ENCODE measurements around the gene SRRM3.
"Not testable (repeated sequence)": the region's sequence is repeated elsewhere in the genome, so short reads cannot be mapped to it uniquely, and the experiment has no call there.

The SRRM3 gene

DNA sequence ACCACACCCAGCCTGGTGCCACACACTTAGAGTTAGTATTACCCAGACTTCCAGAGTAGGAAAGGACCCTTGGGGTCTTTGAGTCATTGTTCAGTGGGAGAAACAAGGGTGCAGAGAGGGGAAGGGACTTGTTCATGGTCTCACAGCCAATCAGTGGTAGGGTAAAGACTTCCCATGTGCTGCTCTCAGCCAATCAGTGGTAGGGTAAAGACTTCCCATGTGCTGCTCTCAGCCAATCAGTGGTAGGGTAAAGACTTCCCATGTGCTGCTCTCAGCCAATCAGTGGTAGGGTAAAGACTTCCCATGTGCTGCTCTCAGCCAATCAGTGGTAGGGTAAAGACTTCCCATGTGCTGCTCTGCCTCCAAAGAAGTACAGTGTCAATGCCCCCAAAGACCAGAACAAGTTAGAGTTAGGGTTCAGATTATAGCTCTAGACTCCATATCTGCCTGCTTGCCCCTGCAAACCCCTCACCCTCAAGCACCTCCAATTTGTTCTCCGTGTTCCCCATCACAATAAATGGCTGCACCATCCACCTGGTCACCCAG, 25.3 kb downstream of the SRRM3 start:
- in situ Hi-C loops (cut with MboI; ENCODE audit: low sequenced_read_pairs), result not testable (repeated sequence)

DNA sequence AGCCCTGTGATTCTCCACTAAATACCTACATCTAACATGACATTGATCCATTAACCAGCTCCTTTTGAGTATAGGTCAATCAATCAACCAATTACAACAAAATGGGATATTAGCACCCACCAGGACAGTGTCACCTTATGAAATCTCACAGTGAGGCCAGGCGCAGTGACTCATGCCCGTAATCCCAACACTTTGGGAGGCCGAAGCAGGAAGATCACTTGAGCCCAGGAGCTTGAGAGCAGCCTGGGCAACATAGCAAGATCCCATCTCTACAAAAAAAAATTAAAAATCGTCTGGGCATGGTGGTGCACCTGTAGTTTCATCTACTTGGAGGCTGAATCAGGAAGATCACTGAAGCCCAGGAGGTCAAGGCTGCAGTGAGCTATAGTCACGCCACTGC, 28.5 kb downstream of the SRRM3 start:
- in situ Hi-C loops (cut with MboI; ENCODE audit: low sequenced_read_pairs), result no loop called here

DNA sequence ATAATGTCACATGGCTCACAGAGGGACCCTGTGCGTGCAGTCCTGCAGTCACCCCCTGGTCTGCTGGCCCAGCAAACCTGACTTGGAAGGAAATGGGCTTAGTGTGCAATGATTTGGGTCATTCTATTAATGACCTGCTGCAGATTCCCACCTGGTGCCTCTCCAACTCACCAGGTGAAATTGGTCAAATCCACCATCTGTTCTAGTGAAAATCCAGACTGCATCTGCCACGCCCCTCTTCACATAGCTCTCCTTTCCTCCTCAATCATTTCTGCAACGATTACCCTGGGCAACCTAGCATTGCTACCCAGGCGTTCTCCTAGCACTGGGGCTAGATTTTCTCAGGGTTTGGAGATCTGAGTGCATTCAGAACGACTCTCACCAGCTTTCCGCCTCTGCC, 29.4 kb downstream of the SRRM3 start:
- in situ Hi-C loops (cut with MboI; ENCODE audit: low sequenced_read_pairs), result no loop called here

DNA sequence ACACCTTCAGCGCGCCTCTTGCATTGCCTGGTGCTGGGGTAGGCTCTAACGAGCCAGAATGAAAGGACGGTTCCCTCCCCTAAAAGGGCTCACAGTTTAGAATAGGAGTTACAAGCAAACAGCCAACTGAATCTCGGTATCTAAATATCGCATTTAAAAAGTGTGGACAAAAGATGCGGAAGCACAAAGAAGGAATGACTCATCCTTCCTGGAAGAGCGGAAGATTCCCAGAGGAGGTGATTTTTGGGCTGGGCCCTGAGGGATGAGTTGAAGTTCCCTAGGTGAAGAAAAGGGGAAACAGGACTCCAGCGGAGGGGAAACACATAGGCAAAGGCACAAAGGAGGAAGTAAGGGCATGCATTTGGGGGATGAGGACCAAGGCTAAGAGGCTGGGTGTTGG, 29.9 kb downstream of the SRRM3 start:
- in situ Hi-C loops (cut with MboI; ENCODE audit: low sequenced_read_pairs), result no loop called here

DNA sequence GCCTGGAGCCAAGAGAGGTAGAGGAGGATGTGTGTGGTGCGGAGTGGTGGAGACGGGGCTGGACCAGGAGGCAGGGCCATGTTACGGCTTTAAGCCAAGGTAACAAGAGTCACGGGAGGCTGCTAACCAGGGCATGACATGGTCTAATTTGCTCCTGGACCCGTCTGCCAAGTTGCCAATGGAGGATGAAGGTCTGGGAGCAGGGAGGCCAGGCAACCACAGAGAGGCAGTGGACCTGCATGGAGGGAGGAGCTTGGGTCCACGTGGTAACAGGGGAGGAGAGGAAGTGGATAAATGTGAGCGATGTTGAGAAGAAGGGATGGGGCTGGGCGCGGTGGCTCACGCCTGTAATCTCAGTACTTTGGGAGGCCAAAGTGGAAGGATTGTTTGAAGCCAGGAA, 31.0 kb downstream of the SRRM3 start:
- in situ Hi-C loops (cut with MboI; ENCODE audit: low sequenced_read_pairs), result no loop called here

DNA sequence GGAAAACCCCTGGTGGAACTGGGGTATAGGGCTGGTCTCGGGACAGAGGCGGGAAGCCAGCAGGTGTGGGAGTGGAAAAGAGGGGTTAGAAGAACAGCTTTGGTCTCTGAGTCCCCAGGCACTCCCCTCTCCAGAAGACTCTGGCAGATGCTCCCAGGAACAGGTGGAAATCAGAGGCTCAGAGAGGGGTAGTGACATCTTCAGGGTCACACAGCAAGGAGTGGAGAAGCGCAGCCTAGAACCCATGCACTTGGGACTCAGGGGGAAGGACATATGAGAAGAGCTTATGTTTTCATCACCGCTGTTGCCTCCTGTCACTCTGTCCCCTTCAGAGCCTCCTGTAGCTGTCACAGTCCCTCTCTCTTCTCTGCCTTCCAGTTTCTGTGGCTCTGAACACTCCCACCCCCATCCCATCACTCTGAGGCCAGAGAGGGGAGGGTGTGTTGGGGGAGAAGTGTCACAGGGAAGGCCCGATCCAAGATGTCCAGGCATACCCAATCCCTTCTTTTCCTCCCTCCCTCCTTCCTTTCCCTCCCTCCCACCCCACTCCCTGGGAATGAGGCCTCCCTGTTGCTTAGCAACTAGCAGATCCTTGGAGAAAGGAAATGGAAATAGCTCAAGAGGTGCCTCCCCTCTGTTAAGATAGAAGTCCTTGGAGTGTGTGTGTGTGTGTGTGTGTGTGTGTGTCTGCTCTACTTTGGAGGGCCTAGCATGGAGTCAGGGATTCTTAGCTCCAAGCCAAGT, 32.0 kb downstream of the SRRM3 start:
- in situ Hi-C loops (cut with MboI; ENCODE audit: low sequenced_read_pairs), result no loop called here

DNA sequence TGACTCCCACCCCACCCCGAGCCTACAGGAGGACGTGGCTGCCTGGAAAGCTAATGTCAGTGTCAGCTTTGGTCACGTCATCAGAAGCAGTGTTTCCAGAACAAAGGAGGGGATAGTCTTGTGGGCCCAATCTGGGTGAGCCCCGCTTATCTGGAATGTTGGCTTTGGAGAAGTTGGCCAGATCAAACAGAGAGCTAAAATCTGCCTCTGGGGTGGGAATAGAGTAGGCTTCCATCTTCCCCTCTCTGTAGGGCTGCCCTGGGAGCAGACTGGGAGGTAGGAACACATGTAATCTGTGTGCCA, 32.5 kb downstream of the SRRM3 start:
- in situ Hi-C loops (cut with MboI; ENCODE audit: low sequenced_read_pairs), result no loop called here

DNA sequence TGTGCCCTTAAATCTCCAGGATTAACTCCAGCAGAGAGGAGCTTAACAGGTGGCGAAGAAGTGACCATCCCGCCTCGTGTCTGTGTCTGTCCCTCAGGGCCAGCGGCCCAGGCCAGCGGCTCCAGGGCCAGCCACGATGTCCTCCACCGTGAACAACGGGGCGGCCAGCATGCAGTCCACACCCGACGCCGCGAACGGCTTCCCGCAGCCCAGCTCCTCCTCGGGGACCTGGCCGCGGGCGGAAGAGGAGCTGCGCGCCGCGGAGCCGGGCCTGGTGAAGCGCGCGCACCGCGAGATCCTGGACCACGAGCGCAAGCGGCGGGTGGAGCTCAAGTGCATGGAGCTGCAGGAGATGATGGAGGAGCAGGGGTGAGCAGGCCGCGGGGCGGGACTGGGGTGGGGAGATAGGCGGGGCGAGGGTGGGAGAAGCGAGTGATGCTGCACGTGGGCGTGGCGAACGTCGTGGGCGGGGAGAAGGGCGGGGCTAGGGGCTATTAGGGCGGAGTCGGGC, 33.3 kb downstream of the SRRM3 start:
- in situ Hi-C loops (cut with MboI; ENCODE audit: low sequenced_read_pairs), result no loop called here

DNA sequence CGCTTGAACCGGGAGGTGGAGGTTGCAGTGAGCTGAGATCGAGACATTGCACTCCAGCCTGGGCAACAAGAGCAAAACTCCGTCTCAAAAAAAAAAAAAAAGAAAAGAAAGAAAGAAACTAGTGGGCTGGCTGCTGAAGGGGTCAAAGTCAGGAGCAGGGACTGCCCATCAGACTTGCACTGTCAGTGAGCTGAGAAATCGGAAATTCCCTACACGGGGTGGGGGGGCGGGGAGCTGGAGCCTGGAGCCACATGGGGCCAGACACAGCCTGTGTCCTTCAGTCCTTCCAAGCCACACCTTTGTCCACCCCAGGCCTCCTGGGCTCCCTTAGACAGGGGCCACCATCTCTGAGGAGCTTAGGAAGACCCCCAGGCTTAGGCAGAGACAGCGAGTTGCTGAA, 34.5 kb downstream of the SRRM3 start:
- in situ Hi-C loops (cut with MboI; ENCODE audit: low sequenced_read_pairs), result no loop called here

DNA sequence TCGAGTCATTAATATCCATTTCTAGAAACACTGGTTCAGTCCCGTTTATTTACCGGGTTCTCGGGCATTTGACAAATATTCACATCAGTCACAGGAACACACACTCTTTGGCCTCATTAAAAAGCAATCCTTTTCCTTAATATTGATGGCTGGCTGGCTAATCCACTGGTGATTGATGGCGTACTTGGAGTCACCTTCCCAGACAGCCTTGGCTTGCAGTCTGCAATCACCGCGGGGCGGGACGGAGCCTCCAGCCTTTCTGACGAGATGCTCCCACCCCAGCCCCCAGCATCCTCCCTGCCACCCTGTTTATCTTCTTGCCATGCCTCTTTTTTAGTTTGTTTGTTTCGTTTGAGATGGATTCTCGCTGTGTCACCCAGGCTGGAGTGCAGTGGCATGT, 36.6 kb downstream of the SRRM3 start:
- in situ Hi-C loops (cut with MboI; ENCODE audit: low sequenced_read_pairs), result no loop called here

DNA sequence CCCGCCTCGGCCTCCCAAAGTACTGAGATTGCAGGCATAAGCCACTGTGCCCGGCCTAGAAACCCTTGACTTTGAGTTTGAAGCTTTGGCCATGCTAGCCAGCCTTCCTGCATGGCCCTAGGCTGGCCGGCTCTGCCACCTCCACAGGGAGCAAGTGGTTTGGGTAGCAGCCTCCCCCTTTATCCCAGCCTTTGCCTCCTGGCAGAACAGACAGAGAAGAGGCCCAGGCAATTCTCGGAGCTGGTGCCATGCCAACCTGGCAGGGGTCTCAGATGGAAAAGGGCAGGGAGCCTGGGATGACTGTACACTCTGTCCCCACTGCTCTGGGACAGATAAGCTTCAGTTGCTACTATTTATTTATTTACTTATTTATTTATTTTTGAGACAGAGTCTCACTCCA, 39.4 kb downstream of the SRRM3 start:
- in situ Hi-C loops (cut with MboI; ENCODE audit: low sequenced_read_pairs), result no loop called here

DNA sequence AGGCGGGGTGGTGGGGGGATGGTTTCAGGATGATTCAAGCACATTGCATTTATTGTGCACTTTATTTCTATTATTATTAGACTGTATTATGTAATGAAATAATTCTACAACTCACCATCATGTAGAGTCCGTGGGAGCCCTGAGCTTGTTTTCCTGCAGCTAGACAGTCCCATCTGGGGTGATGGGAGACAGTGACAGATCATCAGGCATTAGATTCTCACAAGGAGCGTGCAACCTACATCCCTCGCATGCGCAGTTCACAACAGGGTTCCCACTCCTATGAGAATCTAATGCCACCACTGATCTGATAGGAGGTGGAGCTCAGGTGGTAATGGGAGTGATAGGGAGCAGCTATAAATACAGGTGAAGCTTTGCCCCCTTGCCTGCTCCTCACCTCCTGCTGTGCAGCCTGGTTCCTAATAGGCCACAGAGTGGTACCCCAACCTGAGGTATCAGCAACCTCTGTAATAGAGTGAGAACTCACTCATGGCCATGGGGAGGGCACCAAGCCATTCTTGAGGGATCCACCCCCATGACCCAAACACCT, 40.9 kb downstream of the SRRM3 start:
- in situ Hi-C loops (cut with MboI; ENCODE audit: low sequenced_read_pairs), result not testable (repeated sequence)

DNA sequence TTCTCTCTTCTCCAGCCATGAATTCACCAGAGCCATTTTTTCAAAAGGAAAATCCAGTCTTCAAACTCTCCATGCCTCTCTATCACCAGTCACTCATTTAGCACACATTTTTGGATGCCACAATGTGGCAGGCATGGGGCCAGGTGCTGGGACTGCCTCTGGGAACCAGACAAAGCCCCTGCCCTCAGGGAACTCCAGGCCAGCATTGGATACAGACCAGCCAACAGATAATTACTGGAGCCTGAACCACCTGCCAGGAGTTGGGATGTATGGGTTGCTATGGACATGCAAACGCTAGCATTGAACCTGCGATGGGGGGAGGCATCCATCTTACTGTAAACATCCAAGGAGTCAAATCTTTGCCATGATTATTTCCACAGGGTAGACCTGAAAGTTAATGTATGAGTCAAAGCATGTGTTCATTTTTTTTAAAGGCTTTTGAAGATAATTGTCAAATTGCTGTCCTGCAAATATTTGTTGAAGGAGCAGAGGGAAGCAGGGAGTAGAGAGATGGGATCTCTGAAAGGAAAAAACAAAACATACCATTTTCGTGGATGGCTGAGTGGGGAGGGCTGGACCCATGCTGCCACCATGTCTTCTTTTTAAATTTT, 43.2 kb downstream of the SRRM3 start:
- in situ Hi-C loops (cut with MboI; ENCODE audit: low sequenced_read_pairs), result no loop called here

DNA sequence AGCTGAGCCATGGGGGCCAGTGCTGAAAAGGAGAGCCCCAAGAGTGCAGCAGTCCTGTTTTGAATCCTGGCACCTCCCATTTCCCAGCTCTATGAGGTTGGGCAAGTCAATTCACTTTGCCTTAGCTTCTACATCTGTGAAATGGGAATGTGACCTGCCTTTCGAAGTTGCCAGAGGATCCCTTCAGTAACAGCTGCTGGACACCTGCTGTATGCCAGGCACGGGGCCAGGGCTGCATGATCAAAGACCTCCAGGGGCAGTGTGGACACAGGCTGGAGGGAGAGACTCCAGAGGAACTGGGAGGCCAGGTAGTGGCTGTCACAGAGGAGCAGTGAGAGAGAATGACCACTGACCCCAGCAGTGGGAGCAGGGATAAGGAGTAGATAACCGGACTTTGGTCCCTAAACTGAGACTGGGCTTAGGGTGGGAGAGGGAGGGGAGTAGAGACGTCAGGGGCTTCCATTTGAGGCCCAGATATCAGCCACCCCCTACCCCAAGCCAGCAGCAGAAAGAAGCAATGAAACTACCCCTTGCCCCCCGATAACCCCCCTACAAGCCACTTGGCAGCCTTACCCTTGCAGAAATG, 45.2 kb downstream of the SRRM3 start:
- in situ Hi-C loops (cut with MboI; ENCODE audit: low sequenced_read_pairs), result no loop called here

DNA sequence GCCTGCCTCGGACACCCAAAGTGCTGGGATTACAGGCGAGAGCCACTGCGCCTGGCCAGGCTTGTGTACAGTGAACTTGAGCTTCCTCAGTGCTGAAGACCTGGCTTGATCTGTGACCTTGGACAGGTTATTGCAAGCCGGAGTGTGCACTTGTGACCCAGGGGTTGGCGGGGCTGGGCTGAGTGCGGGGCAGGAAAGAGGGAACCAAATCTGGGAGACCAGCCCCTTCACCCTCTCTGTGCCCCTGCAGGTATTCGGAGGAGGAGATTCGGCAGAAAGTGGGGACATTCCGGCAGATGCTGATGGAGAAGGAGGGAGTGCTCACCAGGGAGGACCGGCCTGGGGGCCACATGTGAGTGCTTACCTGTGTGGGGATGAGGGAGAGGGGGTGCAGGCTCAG, 46.2 kb downstream of the SRRM3 start:
- in situ Hi-C loops (cut with MboI; ENCODE audit: low sequenced_read_pairs), result no loop called here

DNA sequence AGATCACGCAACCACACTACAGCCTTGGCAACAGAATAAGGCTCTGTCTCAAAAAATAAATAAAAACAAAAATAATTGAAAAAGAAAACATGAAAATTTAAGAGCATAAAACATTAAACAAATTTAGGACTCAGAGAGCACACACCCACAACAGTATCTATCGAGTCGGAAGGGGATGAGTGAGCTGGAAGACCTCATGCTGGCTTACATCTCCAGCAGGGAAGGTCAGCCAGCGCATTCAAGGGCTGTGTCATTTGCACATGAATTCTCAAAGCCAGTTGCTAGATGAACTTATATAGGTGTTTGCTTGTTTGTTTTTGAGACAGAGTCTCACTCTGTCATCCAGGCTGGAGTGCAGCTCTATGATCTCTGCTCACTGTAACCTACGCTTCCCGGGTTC, 50.3 kb downstream of the SRRM3 start:
- in situ Hi-C loops (cut with MboI; ENCODE audit: low sequenced_read_pairs), result no loop called here

DNA sequence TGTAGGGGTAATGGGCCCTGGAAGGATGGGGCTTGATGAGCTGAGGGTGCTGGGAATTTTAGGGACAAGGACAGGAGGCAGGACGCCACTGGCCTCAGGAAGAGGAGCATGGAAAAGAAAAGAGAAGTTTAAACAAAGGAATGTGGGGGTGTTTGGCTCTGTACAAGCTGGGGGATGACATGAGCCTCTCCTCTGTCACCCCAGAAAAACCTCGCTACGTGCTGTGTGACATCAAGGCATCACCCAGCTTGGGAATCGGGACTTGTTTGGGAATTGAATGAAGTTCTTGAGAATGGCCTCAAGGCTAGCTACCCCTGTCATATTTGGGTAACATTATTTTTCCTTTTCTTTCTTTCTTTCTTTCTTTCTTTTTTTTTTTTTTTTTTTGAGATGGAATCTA, 53.1 kb downstream of the SRRM3 start:
- in situ Hi-C loops (cut with MboI; ENCODE audit: low sequenced_read_pairs), result no loop called here

DNA sequence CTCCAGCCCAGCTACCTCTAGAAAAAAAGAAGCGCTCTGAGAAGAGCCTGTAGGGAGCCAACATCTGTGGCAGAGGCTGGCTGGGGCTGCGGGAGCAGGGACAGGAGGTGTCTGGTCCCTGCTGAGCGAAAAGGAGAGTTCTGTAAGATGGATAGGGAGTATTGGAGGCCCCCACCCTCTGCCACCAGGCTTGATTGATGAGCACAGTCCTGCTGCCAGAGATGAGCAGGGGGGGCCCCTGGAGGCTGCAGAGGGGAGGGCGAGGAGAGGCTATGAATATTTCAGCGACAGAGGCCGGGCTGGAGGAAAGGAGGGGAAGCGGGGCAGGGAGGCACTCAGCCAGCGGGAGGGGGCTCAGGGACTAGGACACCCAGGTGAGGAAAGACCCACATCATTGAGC, 56.3 kb downstream of the SRRM3 start:
- in situ Hi-C loops (cut with MboI; ENCODE audit: low sequenced_read_pairs), result no loop called here

DNA sequence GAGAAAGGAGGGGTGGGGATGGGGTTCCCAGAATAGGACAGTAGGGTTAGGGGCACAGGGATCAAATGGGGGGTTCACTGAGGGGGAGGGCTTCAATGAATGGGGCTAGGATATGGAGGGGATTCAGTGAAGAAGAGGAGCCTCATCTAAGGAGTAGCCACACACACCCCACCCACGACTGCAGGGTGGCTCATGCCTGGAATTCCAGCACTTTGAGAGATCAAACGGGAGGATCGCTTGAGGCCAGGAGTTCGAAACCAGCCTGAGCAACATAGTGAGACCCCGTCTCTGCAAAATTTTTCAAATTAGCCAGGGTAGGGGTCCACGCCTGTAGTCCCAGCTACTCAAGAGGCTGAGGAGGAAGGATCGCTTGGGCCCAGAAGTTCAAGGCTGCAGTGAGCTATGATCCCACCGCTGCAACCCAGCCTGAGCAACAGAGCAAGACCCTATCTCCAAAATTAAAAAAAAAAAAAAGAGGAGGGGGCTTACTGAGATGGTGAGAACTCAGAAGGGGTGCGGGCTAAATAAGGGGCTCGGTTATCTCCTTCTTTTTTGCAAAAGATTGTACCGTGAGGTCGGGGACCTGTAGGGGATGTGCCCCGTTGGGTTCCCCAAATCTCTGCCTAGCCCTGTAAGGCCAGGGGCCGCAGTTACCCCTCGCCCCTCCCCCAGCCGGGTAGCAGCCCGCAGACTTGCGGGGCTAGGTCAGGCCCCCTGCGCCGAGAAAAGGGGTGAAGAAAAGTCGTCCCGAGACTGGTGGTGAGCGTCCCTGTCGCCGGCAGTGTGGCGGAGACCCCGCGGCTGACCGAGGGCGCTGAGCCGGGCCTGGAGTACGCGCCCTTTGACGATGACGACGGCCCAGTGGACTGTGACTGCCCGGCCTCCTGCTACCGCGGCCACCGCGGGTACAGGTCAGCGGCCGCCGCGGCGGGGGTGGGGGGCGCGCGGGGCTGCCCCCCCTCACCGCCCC, 57.7 kb downstream of the SRRM3 start:
- in situ Hi-C loops (cut with MboI; ENCODE audit: low sequenced_read_pairs), result no loop called here

DNA sequence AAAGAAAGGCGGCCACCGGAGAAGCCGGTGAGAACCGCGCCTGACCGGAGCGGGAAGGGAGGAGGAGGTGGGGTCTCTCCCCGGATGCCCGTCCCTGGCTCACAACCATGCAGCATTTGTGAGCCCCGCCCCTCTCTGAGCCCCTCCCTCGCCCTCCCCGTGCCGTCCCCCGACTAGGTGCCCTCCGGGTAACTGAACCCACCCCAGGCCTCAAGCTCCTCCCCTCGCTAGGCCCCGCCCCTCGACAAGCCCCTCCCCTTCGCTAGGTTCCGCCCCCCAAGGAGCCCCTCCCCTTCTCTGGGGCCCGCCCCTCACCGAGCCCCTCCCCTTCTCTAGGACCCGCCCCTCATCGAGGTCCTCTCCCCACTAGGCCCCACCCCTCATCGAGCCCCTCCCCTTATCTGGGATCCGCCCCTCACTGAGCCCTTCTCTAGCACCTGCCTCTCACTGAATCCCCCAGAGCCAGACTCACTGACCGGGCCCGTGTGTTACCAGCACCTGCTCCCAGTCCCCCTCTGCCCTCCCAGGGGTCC, 58.5 kb downstream of the SRRM3 start:
- in situ Hi-C loops (cut with MboI; ENCODE audit: low sequenced_read_pairs), result no loop called here

DNA sequence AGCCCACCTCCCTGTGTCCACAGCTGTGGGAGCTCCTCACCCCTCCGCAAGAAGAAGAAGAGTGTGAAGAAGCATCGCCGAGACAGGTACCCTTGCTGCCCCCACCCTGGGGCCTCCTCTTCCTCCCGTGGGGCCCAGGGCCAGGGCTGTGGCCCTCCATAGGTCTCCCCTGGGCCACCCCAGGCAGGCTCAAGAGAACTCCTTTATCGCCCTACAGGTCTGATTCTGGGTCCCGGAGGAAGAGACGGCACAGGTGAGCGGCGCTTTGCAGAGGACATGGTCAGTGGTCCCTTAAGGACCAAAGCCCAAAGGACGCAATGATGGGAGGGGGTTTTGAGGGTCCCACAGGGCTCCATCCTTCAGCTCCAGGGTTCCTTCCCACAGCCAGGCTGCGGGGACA, 59.6 kb downstream of the SRRM3 start:
- in situ Hi-C loops (cut with MboI; ENCODE audit: low sequenced_read_pairs), result no loop called here

Data from hTERT RPE-1 (cell line).